Measurements from ENCODE around the gene IPCEF1. TPM values are rescaled to one million over a fixed set of nuclear protein-coding genes. Genes with fewer than 3 reads are reported as not detected.
"Not testable (repeated sequence)": the region's sequence is repeated elsewhere in the genome, so short reads cannot be mapped to it uniquely, and the experiment has no call there.

The IPCEF1 gene
- total RNA-seq, 2 donors from 2014 or later = 0.90 to 1.2 TPM

DNA sequence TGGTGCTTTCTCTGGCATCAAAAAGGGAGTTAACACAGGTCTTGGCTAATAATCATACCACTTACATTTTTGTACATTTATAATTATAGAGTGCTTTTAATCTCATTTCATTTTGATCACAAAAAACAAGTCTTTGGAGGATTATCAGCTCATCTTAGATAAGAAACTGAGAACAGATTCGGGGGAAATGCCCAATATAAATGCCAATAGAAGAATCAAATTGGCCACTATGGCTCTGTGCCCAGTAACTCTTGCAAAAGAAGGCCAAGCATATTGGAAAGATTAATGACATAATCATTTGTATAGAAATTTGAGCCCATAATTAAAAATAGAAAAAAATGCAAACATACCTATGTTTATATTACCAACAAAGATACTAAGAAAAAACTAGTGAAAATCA is 42.5 kb downstream of the IPCEF1 start:
- Histone ChIP-seq H3K27ac (no peak overlapping the region), H3K27me3 (no peaks in the 10 kb centered on the region), H3K36me3 (no peaks in the 10 kb centered on the region), H3K4me1 (no peaks in the 10 kb centered on the region), H3K9ac (ENCODE audit: low read depth in 2 of 2, low read length in 2 of 2) (no peak overlapping the region), H3K9me3 (no peaks in the 10 kb centered on the region), H3K4me3 (no peak overlapping the region)
- DNase-seq = no peak
- intact Hi-C loops (cut with DNase I) = no loop called here
- TF ChIP-seq, protein P1, sequence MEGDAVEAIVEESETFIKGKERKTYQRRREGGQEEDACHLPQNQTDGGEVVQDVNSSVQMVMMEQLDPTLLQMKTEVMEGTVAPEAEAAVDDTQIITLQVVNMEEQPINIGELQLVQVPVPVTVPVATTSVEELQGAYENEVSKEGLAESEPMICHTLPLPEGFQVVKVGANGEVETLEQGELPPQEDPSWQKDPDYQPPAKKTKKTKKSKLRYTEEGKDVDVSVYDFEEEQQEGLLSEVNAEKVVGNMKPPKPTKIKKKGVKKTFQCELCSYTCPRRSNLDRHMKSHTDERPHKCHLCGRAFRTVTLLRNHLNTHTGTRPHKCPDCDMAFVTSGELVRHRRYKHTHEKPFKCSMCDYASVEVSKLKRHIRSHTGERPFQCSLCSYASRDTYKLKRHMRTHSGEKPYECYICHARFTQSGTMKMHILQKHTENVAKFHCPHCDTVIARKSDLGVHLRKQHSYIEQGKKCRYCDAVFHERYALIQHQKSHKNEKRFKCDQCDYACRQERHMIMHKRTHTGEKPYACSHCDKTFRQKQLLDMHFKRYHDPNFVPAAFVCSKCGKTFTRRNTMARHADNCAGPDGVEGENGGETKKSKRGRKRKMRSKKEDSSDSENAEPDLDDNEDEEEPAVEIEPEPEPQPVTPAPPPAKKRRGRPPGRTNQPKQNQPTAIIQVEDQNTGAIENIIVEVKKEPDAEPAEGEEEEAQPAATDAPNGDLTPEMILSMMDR (IDR thresholded peaks at IDR 0.05) = no peak

DNA sequence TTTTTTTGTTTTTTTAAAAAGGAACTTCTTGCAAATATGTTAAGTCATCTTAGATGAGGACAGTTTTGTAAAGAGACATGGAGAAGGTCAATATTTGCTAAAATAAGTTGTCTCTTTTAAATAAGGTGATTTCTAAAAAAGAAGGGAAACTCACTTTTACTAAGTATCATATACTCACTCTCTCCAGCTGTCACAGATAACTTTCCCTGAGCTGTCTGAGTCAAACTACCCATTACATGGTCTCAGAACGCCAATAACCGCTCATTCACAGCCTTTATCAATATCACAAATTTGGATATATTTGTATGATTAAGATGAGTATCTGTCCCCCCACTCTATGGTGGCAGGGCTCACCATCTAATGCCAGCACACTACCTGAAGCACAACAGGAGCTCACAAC is 47.6 kb downstream of the IPCEF1 start:
- Histone ChIP-seq H3K4me3 (no peak overlapping the region), H3K36me3 (no peaks in the 10 kb centered on the region), H3K27ac (no peak overlapping the region), H3K27me3 (no peaks in the 10 kb centered on the region), H3K9ac (ENCODE audit: low read depth in 2 of 2, low read length in 2 of 2) (no peak overlapping the region), H3K4me1 (no peaks in the 10 kb centered on the region), H3K9me3 (no peaks in the 10 kb centered on the region)
- intact Hi-C loops (cut with DNase I) = no loop called here
- DNase-seq = no peak
- TF ChIP-seq, protein P1 (IDR thresholded peaks at IDR 0.05) = no peak

DNA sequence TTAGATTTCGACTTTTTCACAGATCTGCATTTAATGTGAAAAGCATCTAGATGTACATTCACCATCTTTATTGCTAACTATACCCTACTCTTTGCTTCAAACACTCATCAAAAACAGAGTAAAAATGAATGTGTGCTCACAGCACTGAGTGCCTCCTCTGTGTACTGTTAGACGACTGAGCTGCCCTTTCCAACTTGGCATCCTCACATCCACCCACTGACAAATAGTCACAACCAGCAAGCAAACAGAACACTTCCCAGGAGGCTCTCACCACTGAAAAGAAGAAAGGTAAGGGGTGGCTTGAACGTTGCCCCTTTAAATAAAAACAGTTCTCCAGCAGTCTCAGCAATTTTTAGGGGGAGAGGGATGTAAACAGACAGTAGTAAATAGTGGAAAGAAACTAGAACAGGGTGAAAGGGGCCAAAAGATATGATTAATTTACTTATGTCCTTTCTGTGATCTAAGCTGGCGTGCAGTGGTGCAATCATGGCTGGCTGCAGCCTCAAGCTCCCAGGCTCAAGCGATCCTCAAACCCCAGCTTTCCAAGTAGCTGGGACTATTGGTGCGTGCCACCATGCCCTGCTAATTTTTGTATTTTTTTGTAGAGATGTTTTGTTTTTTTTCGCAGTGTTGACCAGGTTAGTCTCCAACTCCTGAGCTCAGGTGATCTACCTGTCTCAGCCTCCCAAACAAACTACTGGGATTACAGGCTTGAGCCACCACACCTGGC is 48.7 kb downstream of the IPCEF1 start:
- no peaks in the 10 kb centered on the region for H3K36me3 ChIP-seq
- TF ChIP-seq, protein P1 (IDR thresholded peaks at IDR 0.05) = no peak
- intact Hi-C loops (cut with DNase I) = no loop called here
- no peak for DNase-seq
- no peak overlapping the region for H3K9ac ChIP-seq (ENCODE audit: low read depth in 2 of 2, low read length in 2 of 2)
- no peaks in the 10 kb centered on the region for H3K4me1 ChIP-seq
- no peaks in the 10 kb centered on the region for H3K27me3 ChIP-seq
- no peak overlapping the region for H3K27ac ChIP-seq
- no peaks in the 10 kb centered on the region for H3K9me3 ChIP-seq
- H3K4me3 ChIP-seq = no peak overlapping the region

DNA sequence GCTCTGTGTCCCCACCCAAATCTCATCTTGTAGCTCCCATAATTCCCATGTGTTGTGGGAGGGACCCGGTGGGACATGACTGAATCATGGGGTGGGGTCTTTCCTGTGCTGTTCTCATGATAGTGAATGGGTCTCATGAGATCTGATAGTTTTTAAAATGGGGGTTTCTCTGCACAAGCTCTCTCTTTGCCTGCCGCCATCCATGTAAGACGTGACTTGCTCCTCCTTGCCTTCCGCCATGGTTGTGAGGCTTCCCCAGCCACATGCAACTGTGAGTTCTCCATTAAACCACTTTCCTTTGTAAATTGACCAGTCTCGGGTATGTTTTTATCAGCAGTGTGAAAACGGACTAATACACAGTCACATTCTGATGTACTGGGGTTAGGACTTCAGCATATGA is 49.5 kb downstream of the IPCEF1 start:
- H3K36me3 ChIP-seq; H3K4me3 ChIP-seq; H3K27me3 ChIP-seq; H3K4me1 ChIP-seq; DNase-seq; intact Hi-C loops (cut with DNase I); H3K9me3 ChIP-seq; H3K27ac ChIP-seq; H3K9ac ChIP-seq (ENCODE audit: low read depth in 2 of 2, low read length in 2 of 2): not testable (repeated sequence)

DNA sequence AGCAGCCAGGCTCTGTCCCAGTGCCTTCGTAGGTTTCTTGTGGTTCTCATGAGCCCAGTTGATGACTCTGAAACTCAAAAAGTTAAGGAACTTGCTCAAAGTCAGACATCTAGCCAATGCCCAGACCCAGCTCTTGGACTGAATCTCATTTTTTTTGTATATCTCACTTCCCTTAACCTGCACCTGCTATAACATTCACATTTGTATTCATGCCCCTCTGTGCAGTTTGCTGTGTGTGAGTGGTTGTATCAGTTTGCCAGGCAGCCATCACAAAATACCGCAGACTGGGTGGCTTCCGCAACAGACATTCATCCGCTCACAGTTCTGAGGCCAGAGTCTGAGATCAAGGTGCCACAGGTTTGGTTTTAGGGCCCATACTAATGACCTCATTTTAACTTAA is 49.9 kb downstream of the IPCEF1 start:
- TF ChIP-seq, protein P1 (IDR thresholded peaks at IDR 0.05) = no peak
- no peak overlapping the region for H3K27ac ChIP-seq
- no peaks in the 10 kb centered on the region for H3K36me3 ChIP-seq
- H3K4me3 ChIP-seq = no peak overlapping the region
- H3K4me1 ChIP-seq = no peaks in the 10 kb centered on the region
- intact Hi-C loops (cut with DNase I) = no loop called here
- DNase-seq = no peak
- H3K27me3 ChIP-seq = no peaks in the 10 kb centered on the region
- H3K9ac ChIP-seq (ENCODE audit: low read depth in 2 of 2, low read length in 2 of 2) = no peak overlapping the region
- H3K9me3 ChIP-seq = no peaks in the 10 kb centered on the region

DNA sequence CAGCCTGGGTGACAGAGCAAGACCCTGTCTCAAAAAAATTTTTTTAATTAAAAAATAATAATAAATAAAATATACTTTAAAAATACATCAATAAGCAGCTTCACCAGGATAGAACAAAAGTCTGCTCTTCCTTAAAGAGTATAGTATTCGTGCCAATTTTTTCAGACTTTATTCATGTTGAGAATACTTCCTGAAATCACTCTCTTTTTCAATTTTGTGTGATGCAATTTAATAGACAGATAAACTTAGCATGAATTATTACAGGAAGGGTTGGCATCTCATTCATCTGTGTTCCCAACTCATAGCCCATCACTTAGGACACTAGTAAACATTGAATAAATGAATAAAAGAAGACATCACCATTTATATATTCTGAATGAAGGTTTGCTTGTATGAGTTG is 52.4 kb downstream of the IPCEF1 start:
- Histone ChIP-seq H3K27me3 (no peaks in the 10 kb centered on the region), H3K9me3 (no peaks in the 10 kb centered on the region), H3K36me3 (no peaks in the 10 kb centered on the region), H3K4me3 (no peak overlapping the region), H3K27ac (no peak overlapping the region), H3K4me1 (no peaks in the 10 kb centered on the region), H3K9ac (ENCODE audit: low read depth in 2 of 2, low read length in 2 of 2) (no peak overlapping the region)
- DNase-seq = no peak
- TF ChIP-seq, protein P1 (IDR thresholded peaks at IDR 0.05) = no peak
- intact Hi-C loops (cut with DNase I) = no loop called here

DNA sequence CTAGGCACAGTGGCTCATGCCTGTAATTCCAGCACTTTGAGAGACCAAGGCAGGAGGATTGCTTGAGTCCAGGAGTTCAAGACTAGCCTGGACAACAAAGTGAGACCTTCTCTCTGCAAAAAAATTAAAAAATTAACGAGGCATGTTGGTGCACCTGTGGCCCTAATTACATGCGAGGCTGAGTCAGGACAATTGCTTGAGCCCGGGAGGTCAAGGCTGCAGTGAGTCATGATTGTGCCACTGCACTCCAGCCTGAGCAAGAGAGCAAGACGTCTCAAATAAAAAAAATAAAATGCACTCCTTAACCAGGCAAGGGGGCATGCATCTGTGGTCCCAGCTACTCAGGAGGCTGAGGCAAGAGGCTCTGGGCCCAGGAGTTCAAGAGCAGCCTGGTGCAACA is 53.0 kb downstream of the IPCEF1 start:
- H3K27ac ChIP-seq; H3K27me3 ChIP-seq; intact Hi-C loops (cut with DNase I): not testable (repeated sequence)

More for the DNA sequence above, 53.0 kb downstream of the IPCEF1 start:
- not testable (repeated sequence) for H3K36me3 ChIP-seq; H3K9me3 ChIP-seq; H3K4me3 ChIP-seq; DNase-seq; H3K4me1 ChIP-seq; H3K9ac ChIP-seq (ENCODE audit: low read depth in 2 of 2, low read length in 2 of 2)

Data from colonic mucosa (tissue), 4 donors.